SK-N-SH (cell line): ENCODE results near the gene TRIM65. TPM values are rescaled to one million over a fixed set of nuclear protein-coding genes. Genes with fewer than 3 reads are reported as not detected.

Experiments used
- CTCF ChIA-PET: fragments of 300-600, 350-600 bp; formaldehyde crosslinking; extraction: SDS; loops from one replicate; lab custom pipeline; 2021; lab: Yijun Ruan, JAX
- POLR2A ChIA-PET: fragments of 350-600 bp; sonication (Branson Sonifier 250); formaldehyde crosslinking; extraction: SDS; loops from one replicate; lab custom pipeline; 2020; ENCODE audit warnings: antibody characterized with exemption, inconsistent platforms; lab: Yijun Ruan, JAX
- DNase-seq: peaks from one replicate; pipeline ENCODE4 v3.0.0; 2012
- H2AFZ ChIP-seq: fragments of 200-600 bp; sonication (generic); 2 replicates; pipeline ENCODE4 v1.8.1; 2016; ENCODE audit warnings: antibody characterized with exemption, mild to moderate bottlenecking, low read depth
- H3F3A ChIP-seq: fragments of 200-600 bp; sonication (generic); replicated peaks from 2 replicates; pipeline ENCODE3; 2016; ENCODE audit warnings: antibody characterized with exemption, mild to moderate bottlenecking; ENCODE audit not compliant: insufficient read depth
- H3K27ac ChIP-seq, 2 experiments: fragments of 200-500 bp in 1 of 2; fragments of 200-600 bp in 1 of 2; sonication (Bioruptor generic) in 1 of 2; sonication (generic), shearing (Covaris generic) in 1 of 2; 2 replicates each; pipeline versions ENCODE4 v1.5.1 to v1.6.1; 2014 to 2016; ENCODE audit warnings: low read depth in 2 of 2, inconsistent platforms in 1 of 2, low read length in 1 of 2, mild to moderate bottlenecking in 1 of 2, mixed read lengths in 1 of 2
- H3K27me3 ChIP-seq: fragments of 200-600 bp; sonication (generic), shearing (Covaris generic); 2 replicates; pipeline ENCODE4 v1.6.1; 2016; ENCODE audit warnings: mixed run types; ENCODE audit not compliant: insufficient read depth
- H3K36me3 ChIP-seq, 2 experiments: fragments of 200-500 bp in 1 of 2; fragments of 200-600 bp in 1 of 2; sonication (Bioruptor generic) in 1 of 2; sonication (generic) in 1 of 2; replicated peaks in 1 of 2; 2 replicates each; pipeline versions ENCODE3 to v1.5.1; 2014 to 2016; ENCODE audit warnings: low read length in 1 of 2, mild to moderate bottlenecking in 1 of 2; ENCODE audit not compliant: insufficient read depth in 2 of 2, control insufficient read depth in 1 of 2
- H3K4me1 ChIP-seq, 2 experiments: fragments of 200-500 bp in 1 of 2; fragments of 200-600 bp in 1 of 2; sonication (Bioruptor generic) in 1 of 2; sonication (generic), shearing (Covaris generic) in 1 of 2; 2 replicates each; pipeline versions ENCODE4 v1.5.1 to v1.6.1; 2014 to 2016; ENCODE audit warnings: low read depth in 1 of 2, low read length in 1 of 2, mixed run types in 1 of 2; ENCODE audit not compliant: insufficient read depth in 2 of 2, control insufficient read depth in 1 of 2
- H3K4me2 ChIP-seq: fragments of 200-600 bp; sonication (generic), shearing (Covaris generic); 2 replicates; pipeline ENCODE4 v1.6.1; 2017; ENCODE audit warnings: mixed run types
- H3K4me3 ChIP-seq, 2 experiments: fragments of 200-500 bp in 1 of 2; fragments of 200-600 bp in 1 of 2; sonication (Bioruptor generic) in 1 of 2; sonication (generic), shearing (Covaris generic) in 1 of 2; 2 replicates each; pipeline versions ENCODE4 v1.5.1 to v1.8.1; 2014 to 2016; ENCODE audit warnings: low read depth in 2 of 2, inconsistent platforms in 1 of 2, low read length in 1 of 2, mild to moderate bottlenecking in 1 of 2, mixed read lengths in 1 of 2, moderate library complexity in 1 of 2
- H3K79me2 ChIP-seq: fragments of 200-600 bp; sonication (generic); 2 replicates; pipeline ENCODE4 v1.8.1; 2017; ENCODE audit warnings: mild to moderate bottlenecking; ENCODE audit not compliant: insufficient read depth
- H3K9ac ChIP-seq: fragments of 200-600 bp; sonication (generic); 2 replicates; pipeline ENCODE4 v1.6.1; 2017; ENCODE audit warnings: mixed run types
- H3K9me2 ChIP-seq: fragments of 200-600 bp; sonication (generic); 2 replicates; pipeline ENCODE4 v1.6.1; 2017; ENCODE audit warnings: mixed run types
- H3K9me3 ChIP-seq: fragments of 200-600 bp; sonication (generic); 2 replicates; pipeline ENCODE4 v1.6.1; 2017; ENCODE audit warnings: mixed run types, mild to moderate bottlenecking, moderate library complexity
- H4K20me1 ChIP-seq: fragments of 200-600 bp; sonication (generic); 2 replicates; pipeline ENCODE4 v1.6.1; 2017; ENCODE audit warnings: mild to moderate bottlenecking, mixed run types; ENCODE audit not compliant: insufficient read depth
- CHD2 ChIP-seq: fragments of 150-350 bp; IDR thresholded peaks from 2 replicates; pipeline ENCODE4 v1.6.1; 2018; ENCODE audit warnings: low read length; ENCODE audit not compliant: partially characterized antibody
- CTCF ChIP-seq: fragments of 200-600 bp; sonication (generic); IDR thresholded peaks from 2 replicates; pipeline ENCODE4 v1.6.1; 2017; ENCODE audit warnings: antibody characterized with exemption, mild to moderate bottlenecking, moderate library complexity
- ELF1 ChIP-seq: IDR thresholded peaks from 2 replicates; pipeline ENCODE4 v1.4.0; 2012
- EZH2phosphoT487 ChIP-seq: fragments of 200-600 bp; sonication (generic); IDR thresholded peaks from 2 replicates; pipeline ENCODE4 v1.6.1; 2017; ENCODE audit warnings: low read depth, mixed run types, mild to moderate bottlenecking, antibody characterized with exemption, moderate library complexity, borderline replicate concordance
- FOXM1 ChIP-seq: IDR thresholded peaks from 2 replicates; pipeline ENCODE4 v1.4.0; 2012; ENCODE audit warnings: low read depth, mild to moderate bottlenecking
- GABPA ChIP-seq: IDR thresholded peaks from 2 replicates; pipeline ENCODE4 v1.4.0; 2012; ENCODE audit warnings: low read depth, mild to moderate bottlenecking
- GATA2 ChIP-seq: sonication (generic); formaldehyde crosslinking; IDR thresholded peaks from 2 replicates; pipeline ENCODE4 v1.5.0; 2020; ENCODE audit warnings: mild to moderate bottlenecking, missing genetic modification reagents
- IRF3 ChIP-seq: fragments of 150-350 bp; IDR thresholded peaks from 2 replicates; pipeline ENCODE4 v1.6.1; 2016; ENCODE audit warnings: mild to moderate bottlenecking, low read depth, low read length
- JUND ChIP-seq: IDR thresholded peaks from 2 replicates; pipeline ENCODE4 v1.4.0; 2012
- MAX ChIP-seq: IDR thresholded peaks from 2 replicates; pipeline ENCODE4 v1.4.0; 2012; ENCODE audit warnings: low read depth
- NFIC ChIP-seq: IDR thresholded peaks from 2 replicates; pipeline ENCODE4 v1.4.0; 2012; ENCODE audit warnings: borderline replicate concordance
- NRF1 ChIP-seq: IDR thresholded peaks from 2 replicates; pipeline ENCODE4 v1.6.1; 2012; ENCODE audit warnings: low read depth, mild to moderate bottlenecking, low read length
- POLR2AphosphoS5 ChIP-seq: IDR thresholded peaks from 2 replicates; pipeline ENCODE4 v1.6.1; 2012; ENCODE audit warnings: low read depth, low read length
- RAD21 ChIP-seq: IDR thresholded peaks from 2 replicates; pipeline ENCODE4 v1.6.1; 2012; ENCODE audit warnings: mild to moderate bottlenecking, low read length
- RFX5 ChIP-seq: IDR thresholded peaks from 2 replicates; pipeline ENCODE4 v1.6.1; 2012; ENCODE audit warnings: mild to moderate bottlenecking, improper control_type of control experiment, low read length
- WGBS: methylation state at CpG from one replicate; pipeline ENCODE4 v1.1.6; 2017; ENCODE audit warnings: low lambda C conversion rate; 5-methylcytosine and 5-hydroxymethylcytosine counted together
- polyA plus RNA-seq, 3 experiments: library from polyadenylated mRNA; depleted of rRNA; stranded (reverse); fragments of >200 nt; gene quantifications; 2 replicates each; pipeline ENCODE4 v1.2.3, GENCODE V29; 2012

Gene TRIM65
- polyA plus RNA-seq, 1 of the 3 experiments (the other 2 are of a cell fraction) = 13.1 TPM

- no peak for TF ChIP-seq IRF3
Observed at GRCh38 chr17:75937652-75938051, 40.9 kb upstream of the TRIM65 start (continued).

- no peaks in the 10 kb centered on the region for H3K4me1 ChIP-seq
- H3K36me3 ChIP-seq = no peaks in the 10 kb centered on the region
- ChIA-PET POLR2A (no interaction called here), CTCF (interaction anchor here (0.8 to 0.9 kb wide), 2 partner anchors 29 to 180 kb away, joined by 3 read pairs; no protein-coding TSS in a partner anchor)
- TF ChIP-seq FOXM1 (no peak), GABPA (no peak), MAX (no peak), EZH2phosphoT487 (no peak), RFX5 (no peak), RAD21 (no peak), POLR2AphosphoS5 (no peak), IRF3 (no peak), CTCF (no peak), ELF1 (no peak), NRF1 (no peak), JUND (no peak), NFIC (no peak), GATA2 (no peak), CHD2 (no peak)
- no peak overlapping the region for H3K27ac ChIP-seq
- H3K9me3 ChIP-seq = no peaks in the 10 kb centered on the region
- no peak overlapping the region for H3K9ac ChIP-seq
- no peak overlapping the region for H3K4me2 ChIP-seq
- no peak overlapping the region for H2AFZ ChIP-seq
- 82% methylated on average over 4 of the region's 4 CpGs for WGBS
- no peak for DNase-seq
- H3K4me3 ChIP-seq = no peak overlapping the region
- no peaks in the 10 kb centered on the region for H3F3A ChIP-seq
- no peaks in the 10 kb centered on the region for H4K20me1 ChIP-seq
- H3K9me2 ChIP-seq = no peaks in the 10 kb centered on the region
- no peaks in the 10 kb centered on the region for H3K27me3 ChIP-seq
- no peaks in the 10 kb centered on the region for H3K79me2 ChIP-seq
Observed at GRCh38 chr17:75933808-75934207, 37.1 kb upstream of the TRIM65 start.
